ENCODE measurements around the gene LRRC74B. TPM values are rescaled to one million over a fixed set of nuclear protein-coding genes. Genes with fewer than 3 reads are reported as not detected.
A peak's percentile ranks its signal among the peaks of the same experiment; 100 is the strongest.

Gene LRRC74B
- total and polyA plus RNA-seq, 2 experiments from 2014 or later, result 0.20 to 0.52 TPM

DNA sequence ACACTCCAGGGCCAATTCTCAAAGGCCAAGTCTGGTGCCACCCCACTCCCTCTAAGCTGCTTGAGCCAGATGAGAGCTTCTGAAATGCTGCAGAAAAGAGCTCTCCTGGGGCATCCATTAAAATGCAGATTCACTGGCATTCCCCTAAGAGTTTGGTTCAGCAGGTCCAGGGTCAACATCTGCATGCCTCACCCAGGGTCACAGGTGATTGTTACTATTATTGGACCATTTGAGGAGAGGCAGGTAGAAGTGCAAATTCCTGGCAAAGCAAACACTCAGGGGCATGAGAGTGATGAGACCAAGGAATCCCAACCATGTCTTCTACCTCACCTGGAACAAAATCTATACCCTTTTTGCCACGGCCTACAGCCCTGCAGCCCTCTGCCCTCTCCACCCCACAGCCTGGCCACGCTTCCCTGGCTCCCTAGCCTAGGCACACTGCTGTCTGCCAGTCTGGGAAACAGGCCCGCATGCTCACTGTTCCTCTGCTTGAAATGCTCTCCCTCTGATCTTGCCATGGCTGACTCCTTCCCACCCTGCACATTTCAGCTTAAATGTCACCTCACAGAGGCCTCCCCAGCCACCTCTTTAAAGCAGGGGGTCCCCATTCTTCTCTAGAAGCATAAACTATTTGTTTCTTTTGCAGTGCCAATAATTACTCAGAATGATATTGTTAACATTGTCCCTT lies 35.2 kb upstream of the LRRC74B start:
- Histone ChIP-seq H3K27me3 (no peaks in the 10 kb centered on the region), H3K4me1 (ENCODE audit: insufficient read depth) (peaks cover 13% of the 10 kb centered on the region), H2AFZ (no peak overlapping the region), H3K4me3 (no peak overlapping the region), H3K36me3 (replicated peaks; ENCODE audit: insufficient read depth, low read depth) (no peaks in the 10 kb centered on the region), H4K20me1 (ENCODE audit: insufficient read depth, poor library complexity, severe bottlenecking) (no peaks in the 10 kb centered on the region), H3K9me3 (ENCODE audit: low read depth) (no peaks in the 10 kb centered on the region), H3K4me2 (no peak overlapping the region), H3K79me2 (no peaks in the 10 kb centered on the region), H3K27ac (no peak overlapping the region), H3K9me2 (replicated peaks; ENCODE audit: insufficient read depth) (no peaks in the 10 kb centered on the region)
- TF ChIP-seq, protein P1, sequence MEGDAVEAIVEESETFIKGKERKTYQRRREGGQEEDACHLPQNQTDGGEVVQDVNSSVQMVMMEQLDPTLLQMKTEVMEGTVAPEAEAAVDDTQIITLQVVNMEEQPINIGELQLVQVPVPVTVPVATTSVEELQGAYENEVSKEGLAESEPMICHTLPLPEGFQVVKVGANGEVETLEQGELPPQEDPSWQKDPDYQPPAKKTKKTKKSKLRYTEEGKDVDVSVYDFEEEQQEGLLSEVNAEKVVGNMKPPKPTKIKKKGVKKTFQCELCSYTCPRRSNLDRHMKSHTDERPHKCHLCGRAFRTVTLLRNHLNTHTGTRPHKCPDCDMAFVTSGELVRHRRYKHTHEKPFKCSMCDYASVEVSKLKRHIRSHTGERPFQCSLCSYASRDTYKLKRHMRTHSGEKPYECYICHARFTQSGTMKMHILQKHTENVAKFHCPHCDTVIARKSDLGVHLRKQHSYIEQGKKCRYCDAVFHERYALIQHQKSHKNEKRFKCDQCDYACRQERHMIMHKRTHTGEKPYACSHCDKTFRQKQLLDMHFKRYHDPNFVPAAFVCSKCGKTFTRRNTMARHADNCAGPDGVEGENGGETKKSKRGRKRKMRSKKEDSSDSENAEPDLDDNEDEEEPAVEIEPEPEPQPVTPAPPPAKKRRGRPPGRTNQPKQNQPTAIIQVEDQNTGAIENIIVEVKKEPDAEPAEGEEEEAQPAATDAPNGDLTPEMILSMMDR (IDR thresholded peaks at IDR 0.05; ENCODE audit: poor library complexity), result no peak
- TF ChIP-seq EZH2phosphoT487 (IDR thresholded peaks at IDR 0.05; ENCODE audit: low read depth, severe bottlenecking, unreplicated experiment) (no peak), EZH2 (IDR thresholded peaks at IDR 0.05; ENCODE audit: borderline replicate concordance) (no peak)
- 92% methylated on average over 3 of the region's 3 CpGs for WGBS (ENCODE audit: low lambda C conversion rate, missing lambda C conversion rate)
- no peak for DNase-seq (ENCODE audit: low spot score)

DNA sequence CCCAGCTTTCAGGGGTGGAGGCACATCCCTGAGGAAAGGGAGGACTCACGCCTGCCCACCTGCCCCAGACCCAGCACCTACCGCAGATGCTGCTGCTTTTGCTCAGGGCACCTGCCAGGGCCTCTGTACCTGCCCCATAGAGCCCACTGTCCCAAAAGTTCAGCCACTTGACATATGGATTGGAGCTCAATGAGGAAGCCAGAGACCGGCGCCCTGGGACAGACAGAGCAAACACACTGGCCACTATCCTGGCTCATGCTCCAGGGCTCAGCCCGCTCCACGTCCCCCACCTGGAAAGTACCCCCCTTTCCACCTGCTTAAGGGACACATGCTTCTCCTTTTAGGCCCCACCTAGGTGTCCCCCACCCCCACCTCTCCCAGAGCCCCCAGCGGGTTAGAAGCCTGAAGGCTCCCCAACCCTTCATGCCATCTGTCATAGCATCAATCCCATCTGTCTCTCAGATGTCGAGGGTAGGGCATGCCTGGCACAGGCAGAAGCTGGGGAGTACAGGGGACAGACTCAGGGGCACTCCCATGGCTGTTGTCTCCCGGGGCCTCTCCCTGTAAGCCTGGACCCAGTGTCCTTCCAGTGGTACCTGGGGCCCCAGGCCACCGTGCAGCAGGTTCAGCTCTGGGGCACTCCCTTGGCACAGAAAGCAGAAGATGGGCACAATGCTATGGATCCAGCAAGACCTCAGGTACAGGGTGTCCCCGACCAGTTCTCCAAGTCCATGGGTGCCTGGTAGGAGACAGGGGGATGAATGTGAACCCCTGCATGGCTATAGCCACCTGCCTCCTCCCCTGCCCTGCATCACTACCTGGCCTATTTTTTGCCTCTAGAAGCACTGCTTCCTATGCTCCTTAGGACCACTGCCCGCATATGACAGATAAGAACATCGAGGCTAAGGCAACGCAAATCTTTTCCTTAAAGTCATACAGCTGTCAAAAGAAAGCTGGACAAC lies 33.0 kb upstream of the LRRC74B start:
- Histone ChIP-seq H3K4me3 (no peak overlapping the region), H3K4me1 (ENCODE audit: insufficient read depth) (peaks cover 15% of the 10 kb centered on the region), H3K79me2 (no peaks in the 10 kb centered on the region), H2AFZ (no peak overlapping the region), H3K27ac (no peak overlapping the region), H3K36me3 (replicated peaks; ENCODE audit: insufficient read depth, low read depth) (no peaks in the 10 kb centered on the region), H3K9me3 (ENCODE audit: low read depth) (no peaks in the 10 kb centered on the region), H3K4me2 (no peak overlapping the region), H3K9me2 (replicated peaks; ENCODE audit: insufficient read depth) (no peaks in the 10 kb centered on the region), H4K20me1 (ENCODE audit: insufficient read depth, poor library complexity, severe bottlenecking) (no peaks in the 10 kb centered on the region), H3K27me3 (no peaks in the 10 kb centered on the region)
- no peak for DNase-seq (ENCODE audit: low spot score)
- 85% methylated on average over 14 of the region's 14 CpGs for WGBS (ENCODE audit: low lambda C conversion rate, missing lambda C conversion rate)
- TF ChIP-seq, protein P1 (IDR thresholded peaks at IDR 0.05; ENCODE audit: poor library complexity), result no peak
- TF ChIP-seq EZH2phosphoT487 (IDR thresholded peaks at IDR 0.05; ENCODE audit: low read depth, severe bottlenecking, unreplicated experiment) (no peak), EZH2 (IDR thresholded peaks at IDR 0.05; ENCODE audit: borderline replicate concordance) (no peak)

DNA sequence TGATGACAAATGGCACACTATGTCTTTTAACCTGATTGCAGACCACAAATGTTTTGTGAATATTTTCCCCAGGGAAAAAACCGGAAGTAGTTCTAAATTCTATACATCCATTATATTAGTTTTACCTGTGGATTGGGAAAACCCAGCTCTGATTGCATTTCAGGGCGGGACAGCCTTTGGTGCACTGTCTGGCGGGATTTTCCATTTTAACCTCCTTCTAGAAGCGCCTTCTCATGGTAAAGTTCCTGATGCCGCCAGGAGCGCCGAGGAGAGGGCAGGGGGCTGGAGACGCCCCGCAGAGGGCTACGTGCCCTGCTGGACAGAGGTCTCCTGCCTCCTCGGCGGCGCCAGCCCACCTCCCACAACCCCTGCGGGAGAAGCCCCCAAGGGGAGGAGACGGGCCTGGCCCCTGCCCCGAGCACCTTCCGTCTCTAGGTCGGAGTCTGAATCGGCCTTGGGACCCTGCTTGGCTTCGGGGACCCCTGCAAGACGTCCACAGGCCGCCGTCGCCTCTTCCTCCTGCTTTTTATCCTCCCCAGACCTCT lies 32.0 kb upstream of the LRRC74B start:
- no peak overlapping the region for H2AFZ ChIP-seq
- DNase-seq (ENCODE audit: low spot score), result no peak
- WGBS (ENCODE audit: low lambda C conversion rate, missing lambda C conversion rate), result 6% methylated on average over 24 of the region's 24 CpGs
- no peaks in the 10 kb centered on the region for H3K36me3 ChIP-seq (replicated peaks; ENCODE audit: insufficient read depth, low read depth)
- peak overlapping the region; percentile 82 for H3K4me2 ChIP-seq
- H3K27me3 ChIP-seq, result no peaks in the 10 kb centered on the region
- TF ChIP-seq EZH2phosphoT487 (IDR thresholded peaks at IDR 0.05; ENCODE audit: low read depth, severe bottlenecking, unreplicated experiment), result no peak
- TF ChIP-seq, protein P1 (IDR thresholded peaks at IDR 0.05; ENCODE audit: poor library complexity), result no peak
- no peak for TF ChIP-seq EZH2 (IDR thresholded peaks at IDR 0.05; ENCODE audit: borderline replicate concordance)
- peaks cover 15% of the 10 kb centered on the region for H3K4me1 ChIP-seq (ENCODE audit: insufficient read depth)
- no peaks in the 10 kb centered on the region for H4K20me1 ChIP-seq (ENCODE audit: insufficient read depth, poor library complexity, severe bottlenecking)
- no peaks in the 10 kb centered on the region for H3K9me2 ChIP-seq (replicated peaks; ENCODE audit: insufficient read depth)
- H3K79me2 ChIP-seq, result no peaks in the 10 kb centered on the region
- H3K4me3 ChIP-seq, result no peak overlapping the region
- H3K27ac ChIP-seq, result peak overlapping the region; percentile 60
- H3K9me3 ChIP-seq (ENCODE audit: low read depth), result no peaks in the 10 kb centered on the region

Measured in hepatocyte (in vitro differentiated cells).